Esophagus (tissue), 2 donors: Measurements from ENCODE around the gene PI4KA. TPM values are rescaled to one million over a fixed set of nuclear protein-coding genes. Genes with fewer than 3 reads are reported as not detected.

Experiments
- H3K27ac ChIP-seq, 2 donors: one replicate each; pipeline ENCODE4 v1.5.1; 2013; ENCODE audit warnings: low read depth in 2 of 2, mild to moderate bottlenecking in 2 of 2, inconsistent platforms in 1 of 2, low read length in 1 of 2, moderate library complexity in 1 of 2
- H3K27me3 ChIP-seq, 2 donors: one replicate each; pipeline ENCODE4 v1.6.1; 2013; ENCODE audit warnings: low read length in 2 of 2, control low read depth in 1 of 2, mild to moderate bottlenecking in 1 of 2; ENCODE audit not compliant: insufficient read depth in 2 of 2, control insufficient read depth in 1 of 2
- H3K36me3 ChIP-seq, 2 donors: one replicate each; pipeline ENCODE4 v1.6.1; 2013; ENCODE audit warnings: low read length in 1 of 2; ENCODE audit not compliant: control insufficient read depth in 2 of 2, insufficient read depth in 2 of 2
- H3K4me1 ChIP-seq, 2 donors: one replicate each; pipeline ENCODE4 v1.6.1; 2013; ENCODE audit warnings: low read length in 1 of 2; ENCODE audit not compliant: control insufficient read depth in 2 of 2, insufficient read depth in 2 of 2
- H3K4me3 ChIP-seq, 2 donors: one replicate each; pipeline ENCODE4 v1.5.1; 2013; ENCODE audit warnings: low read length in 2 of 2, mild to moderate bottlenecking in 2 of 2, low read depth in 1 of 2, moderate library complexity in 1 of 2
- H3K9me3 ChIP-seq, 2 donors: one replicate each; pipeline ENCODE4 v1.6.1; 2013; ENCODE audit warnings: mild to moderate bottlenecking in 2 of 2, low read depth in 1 of 2, low read length in 1 of 2, moderate library complexity in 1 of 2; ENCODE audit not compliant: control insufficient read depth in 2 of 2, insufficient read depth in 1 of 2
- WGBS, 2 donors: extraction: QIAGEN DNeasy Blood & Tissue Kit; methylation state at CpG; one replicate each; pipeline ENCODE4 v1.1.7; 2013; 5-methylcytosine and 5-hydroxymethylcytosine counted together
- polyA plus RNA-seq, 2 donors: library from polyadenylated mRNA; stranded (reverse); fragments of 200-250 nt; gene quantifications; one replicate each; pipeline ENCODE4 v1.2.3, GENCODE V29; 2013
- donor health status: healthy with polysubstance abuse.
- donor health status: Bipolar disorder and iron deficiency.

Gene PI4KA
- polyA plus RNA-seq, 2 donors: 21.4 to 22.8 TPM

- Histone ChIP-seq H3K27ac (no peak overlapping the region), H3K4me3 (no peak overlapping the region), H3K27me3 (no peaks in the 10 kb centered on the region), H3K4me1 (no peaks in the 10 kb centered on the region), H3K36me3 (peaks cover 2 to 11% of the 10 kb centered on the region in 2 donors), H3K9me3 (no peaks in the 10 kb centered on the region)
- 83 to 92% methylated on average over 4 of the region's 4 CpGs for WGBS, 2 donors
These were observed 76.5 kb downstream of the PI4KA start for GRCh38 chr22:20782083-20782482.

GRCh38 chr22:20781272-20781990 lies 77.2 kb downstream of the PI4KA start:
- 83 to 88% methylated on average over 11 of the region's 11 CpGs for WGBS, 2 donors
- Histone ChIP-seq H3K27me3 (no peaks in the 10 kb centered on the region), H3K9me3 (no peaks in the 10 kb centered on the region), H3K27ac (no peak overlapping the region), H3K36me3 (peaks cover 0 to 6% of the 10 kb centered on the region in 2 donors), H3K4me1 (no peaks in the 10 kb centered on the region), H3K4me3 (no peak overlapping the region)

GRCh38 chr22:20779818-20780158 lies 78.8 kb downstream of the PI4KA start:
- Histone ChIP-seq H3K9me3 (no peaks in the 10 kb centered on the region), H3K4me3 (no peak overlapping the region), H3K27ac (no peak overlapping the region), H3K27me3 (no peaks in the 10 kb centered on the region), H3K4me1 (no peaks in the 10 kb centered on the region), H3K36me3 (peaks cover 0 to 4% of the 10 kb centered on the region in 2 donors)
- 77 to 87% methylated on average over 5 of the region's 5 CpGs for WGBS, 2 donors

- Histone ChIP-seq H3K27ac (no peak overlapping the region), H3K27me3 (no peaks in the 10 kb centered on the region), H3K36me3 (peaks cover 0 to 4% of the 10 kb centered on the region in 2 donors), H3K4me3 (no peak overlapping the region), H3K4me1 (no peaks in the 10 kb centered on the region), H3K9me3 (no peaks in the 10 kb centered on the region)
- 89 to 90% methylated on average over 25 of the region's 25 CpGs for WGBS, 2 donors
These were observed 79.4 kb downstream of the PI4KA start for GRCh38 chr22:20779014-20779817.

- 53 to 61% methylated on average over 10 of the region's 10 CpGs for WGBS, 2 donors
- peaks cover 2 to 4% of the 10 kb centered on the region in 2 donors for H3K36me3 ChIP-seq
- H3K4me1 ChIP-seq: no peaks in the 10 kb centered on the region
- H3K4me3 ChIP-seq: no peak overlapping the region
- no peaks in the 10 kb centered on the region for H3K9me3 ChIP-seq
- no peaks in the 10 kb centered on the region for H3K27me3 ChIP-seq
- H3K27ac ChIP-seq: peak overlapping the region; percentile 69 to 88
These were observed 81.0 kb downstream of the PI4KA start for GRCh38 chr22:20777420-20778177.

- peak overlapping the region; percentile 64 to 88 for H3K27ac ChIP-seq
- H3K27me3 ChIP-seq: no peaks in the 10 kb centered on the region
- H3K4me1 ChIP-seq: no peaks in the 10 kb centered on the region
- H3K9me3 ChIP-seq: no peaks in the 10 kb centered on the region
- WGBS, 2 donors: 92 to 93% methylated on average over 17 of the region's 17 CpGs
- peaks cover 2 to 4% of the 10 kb centered on the region in 2 donors for H3K36me3 ChIP-seq
- no peak overlapping the region for H3K4me3 ChIP-seq
These were observed 81.8 kb downstream of the PI4KA start for GRCh38 chr22:20776624-20777405.

GRCh38 chr22:20775342-20775895 lies 83.2 kb downstream of the PI4KA start:
- WGBS, 2 donors: 84 to 87% methylated on average over 4 of the region's 4 CpGs
- H3K36me3 ChIP-seq: peaks cover 2 to 4% of the 10 kb centered on the region in 2 donors

GRCh38 chr22:20774882-20775281 lies 83.7 kb downstream of the PI4KA start:
- 90 to 93% methylated on average over 4 of the region's 4 CpGs for WGBS, 2 donors
- no peaks in the 10 kb centered on the region for H3K4me1 ChIP-seq

More at GRCh38 chr22:20775342-20775895, 83.2 kb downstream of the PI4KA start:
- Histone ChIP-seq H3K9me3 (no peaks in the 10 kb centered on the region), H3K27me3 (no peaks in the 10 kb centered on the region), H3K4me1 (no peaks in the 10 kb centered on the region), H3K27ac (no peak overlapping the region), H3K4me3 (no peak overlapping the region)

More at GRCh38 chr22:20774882-20775281, 83.7 kb downstream of the PI4KA start:
- no peaks in the 10 kb centered on the region for H3K27me3 ChIP-seq
- H3K9me3 ChIP-seq: no peaks in the 10 kb centered on the region
- H3K4me3 ChIP-seq: no peak overlapping the region
- H3K27ac ChIP-seq: no peak overlapping the region
- H3K36me3 ChIP-seq: peaks cover 2 to 4% of the 10 kb centered on the region in 2 donors
